HCT116 (cell line): ENCODE results near the gene FGF3. TPM values are rescaled to one million over a fixed set of nuclear protein-coding genes. Genes with fewer than 3 reads are reported as not detected.

Experiments used
- ATAC-seq: fragments of 200-7000 bp; cut with Tn5 transposase; 2 replicates; pipeline ENCODE4 v1.9.1; 2020; ENCODE audit warnings: mild to moderate bottlenecking, moderate library complexity
- BruUV-seq: library from RNA; stranded (reverse); fragments of 400-500 nt; replicated peaks from 2 replicates; lab custom pipeline; 2021; lab: Mats Ljungman, UMichigan
- CTCF ChIA-PET: fragments of 300-600 bp; sonication (Branson Sonifier 250); formaldehyde crosslinking; loops from one replicate; lab custom pipeline; 2021; ENCODE audit warnings: antibody characterized with exemption; lab: Charles Lee
- POLR2A ChIA-PET: fragments of 300-600, 350-600 bp; sonication (Branson Sonifier 250); formaldehyde crosslinking; loops from one replicate; lab custom pipeline; 2021; ENCODE audit warnings: antibody characterized with exemption; lab: Charles Lee
- RAD21 ChIA-PET, 2 experiments: fragments of 300-600 bp; sonication (Branson Sonifier 250); formaldehyde crosslinking; loops; one replicate each; lab custom pipeline; 2023; ENCODE audit warnings: low total read pairs in 2 of 2; ENCODE audit not compliant: uncharacterized antibody in 2 of 2, unreplicated experiment in 2 of 2, low non-redundant PET in 1 of 2; lab: Charles Lee
- DNase-seq: peaks from one replicate; pipeline ENCODE4 v3.0.0-alpha.2; 2010; ENCODE audit warnings: low read depth, low spot score
- H2AFZ ChIP-seq: fragments of 200-600 bp; shearing (Covaris generic), sonication (generic); 2 replicates; pipeline ENCODE4 v1.6.1; 2017; ENCODE audit warnings: low read depth, mixed run types, mixed read lengths, antibody characterized with exemption, low read length; ENCODE audit not compliant: poor library complexity, severe bottlenecking
- H3K27ac ChIP-seq: 2 replicates; pipeline ENCODE4 v1.5.1; 2012; ENCODE audit warnings: low read depth, low read length
- H3K27me3 ChIP-seq: fragments of 200-600 bp; sonication (generic); 2 replicates; pipeline ENCODE4 v1.6.1; 2016; ENCODE audit warnings: mixed run types, low read length, mixed read lengths; ENCODE audit not compliant: insufficient read depth
- H3K36me3 ChIP-seq, 2 experiments: fragments of 200-500 bp in 1 of 2; fragments of 200-600 bp in 1 of 2; sonication (Bioruptor generic) in 1 of 2; sonication (generic) in 1 of 2; 2 replicates each; pipeline versions ENCODE4 v1.5.1 to v1.6.1; 2014 to 2016; ENCODE audit warnings: low read length in 2 of 2, inconsistent platforms in 1 of 2, mixed read lengths in 1 of 2, mixed run types in 1 of 2; ENCODE audit not compliant: insufficient read depth in 2 of 2, control insufficient read depth in 1 of 2
- H3K4me1 ChIP-seq, 2 experiments: fragments of 200-600 bp in 1 of 2; sonication (generic) in 1 of 2; 2 replicates each; pipeline versions ENCODE4 v1.5.1 to v1.6.1; 2012 to 2017; ENCODE audit warnings: low read length in 2 of 2, inconsistent platforms in 1 of 2, mild to moderate bottlenecking in 1 of 2, mixed read lengths in 1 of 2, mixed run types in 1 of 2, moderate library complexity in 1 of 2; ENCODE audit not compliant: insufficient read depth in 2 of 2, control insufficient read depth in 1 of 2
- H3K4me2 ChIP-seq: fragments of 200-600 bp; sonication (generic); 2 replicates; pipeline ENCODE4 v1.6.1; 2017; ENCODE audit warnings: mixed run types, low read length, mixed read lengths
- H3K4me3 ChIP-seq, 2 experiments: fragments of 200-600 bp in 1 of 2; sonication (generic) in 1 of 2; replicated peaks in 1 of 2; 2 replicates each; pipeline ENCODE4 v1.5.1; 2011 to 2016; ENCODE audit warnings: low read length in 2 of 2, control low read depth in 1 of 2, low read depth in 1 of 2, mild to moderate bottlenecking in 1 of 2, mixed read lengths in 1 of 2, mixed run types in 1 of 2
- H3K79me2 ChIP-seq: fragments of 200-600 bp; sonication (generic); 2 replicates; pipeline ENCODE4 v1.6.1; 2017; ENCODE audit warnings: mild to moderate bottlenecking, mixed run types, low read length, moderate library complexity, mixed read lengths; ENCODE audit not compliant: insufficient read depth
- H3K9ac ChIP-seq: fragments of 200-600 bp; sonication (generic); 2 replicates; pipeline ENCODE4 v1.6.1; 2016; ENCODE audit warnings: low read length, mixed read lengths
- H3K9me2 ChIP-seq: fragments of 200-600 bp; sonication (generic), shearing (Covaris generic); 2 replicates; pipeline ENCODE4 v1.6.1; 2017; ENCODE audit warnings: mixed run types, mild to moderate bottlenecking, moderate library complexity; ENCODE audit not compliant: insufficient read depth
- H3K9me3 ChIP-seq, 2 experiments: fragments of 200-500 bp in 1 of 2; fragments of 200-600 bp in 1 of 2; sonication (Bioruptor generic) in 1 of 2; sonication (generic) in 1 of 2; 2 replicates each; pipeline ENCODE4 v1.6.1; 2014 to 2017; ENCODE audit warnings: low read length in 2 of 2, mixed read lengths in 2 of 2, inconsistent platforms in 1 of 2, low read depth in 1 of 2, mild to moderate bottlenecking in 1 of 2, mixed run types in 1 of 2, moderate library complexity in 1 of 2; ENCODE audit not compliant: control insufficient read depth in 1 of 2, insufficient read depth in 1 of 2
- H4K20me1 ChIP-seq: fragments of 200-600 bp; sonication (generic), shearing (Covaris generic); 2 replicates; pipeline ENCODE4 v1.6.1; 2017; ENCODE audit warnings: mixed run types, mild to moderate bottlenecking, moderate library complexity; ENCODE audit not compliant: insufficient read depth
- CBX3 ChIP-seq: IDR thresholded peaks from 2 replicates; pipeline ENCODE4 v1.6.1; 2012; ENCODE audit warnings: low read depth
- ELF1 ChIP-seq: IDR thresholded peaks from 2 replicates; pipeline ENCODE4 v1.6.1; 2012; ENCODE audit warnings: low read depth, borderline replicate concordance
- EZH2 ChIP-seq: fragments of 200-600 bp; sonication (generic); IDR thresholded peaks from 2 replicates; pipeline ENCODE4 v1.6.1; 2017; ENCODE audit warnings: antibody characterized with exemption, mixed run types
- JUND ChIP-seq: IDR thresholded peaks from 2 replicates; pipeline ENCODE4 v1.6.1; 2012
- REST ChIP-seq: IDR thresholded peaks from 2 replicates; pipeline ENCODE4 v1.6.1; 2012; ENCODE audit warnings: low read depth
- SP1 ChIP-seq: IDR thresholded peaks from 2 replicates; pipeline ENCODE4 v1.6.1; 2012; ENCODE audit warnings: low read depth
- TCF7L2 ChIP-seq: IDR thresholded peaks from 2 replicates; pipeline ENCODE4 v1.7.0; 2011; ENCODE audit warnings: borderline replicate concordance, inconsistent platforms; ENCODE audit not compliant: insufficient read depth, insufficient read length; ENCODE audit errors: extremely low read depth
- ZNF274 ChIP-seq: fragments of 200-500 bp; sonication (Bioruptor generic); IDR thresholded peaks from 2 replicates; pipeline ENCODE4 v1.6.1; 2014; ENCODE audit warnings: mild to moderate bottlenecking, low read depth, low read length, inconsistent platforms
- intact Hi-C: fragments of 100-400 bp; cut with micrococcal nuclease; formaldehyde crosslinking; loops from 2 replicates; pipeline ENCODE4 v1.10.0; 2022
- total RNA-seq: library from RNA; stranded (reverse); gene quantifications from one replicate; pipeline ENCODE4 v1.2.1, GENCODE V29; 2021; ENCODE audit not compliant: unreplicated experiment

Gene FGF3
- total RNA-seq, 1 experiment from 2014 or later: not detected

GRCh38 chr11:69861901-69862300 lies 42.7 kb upstream of the FGF3 start:
- no peaks in the 10 kb centered on the region for H3K9me3 ChIP-seq
- H3K4me1 ChIP-seq: no peaks in the 10 kb centered on the region
- no TSS peak for BruUV-seq
- CTCF ChIA-PET: no interaction called here
- H3K4me2 ChIP-seq: no peak overlapping the region
- H3K9me2 ChIP-seq: no peaks in the 10 kb centered on the region
- RAD21 ChIA-PET: no interaction called here
- no peak overlapping the region for H3K4me3 ChIP-seq
- H3K27me3 ChIP-seq: no peaks in the 10 kb centered on the region
- intact Hi-C loops: no loop called here
- DNase-seq (no peak), ATAC-seq (no peak)
- POLR2A ChIA-PET: no interaction called here
- TF ChIP-seq ELF1: no peak
- TF ChIP-seq EZH2: no peak
- TF ChIP-seq CBX3: no peak
- TF ChIP-seq ZNF274: no peak
- TF ChIP-seq REST: no peak
- no peak for TF ChIP-seq JUND
- TF ChIP-seq SP1: no peak
- TF ChIP-seq TCF7L2: no peak
- H4K20me1 ChIP-seq: no peaks in the 10 kb centered on the region
- no peak overlapping the region for H3K27ac ChIP-seq
- no peaks in the 10 kb centered on the region for H3K79me2 ChIP-seq
- H3K9ac ChIP-seq: no peak overlapping the region
- H2AFZ ChIP-seq: no peak overlapping the region
- H3K36me3 ChIP-seq: no peaks in the 10 kb centered on the region
